HCT116 (cell line): Measurements from ENCODE around the gene EIF2A. TPM values are rescaled to one million over a fixed set of nuclear protein-coding genes. Genes with fewer than 3 reads are reported as not detected.

Source experiments
- ATAC-seq: fragments of 200-7000 bp; cut with Tn5 transposase; 2 replicates; pipeline ENCODE4 v1.9.1; 2020; ENCODE audit warnings: mild to moderate bottlenecking, moderate library complexity
- BruUV-seq: library from RNA; stranded (reverse); fragments of 400-500 nt; replicated peaks from 2 replicates; lab custom pipeline; 2021; lab: Mats Ljungman, UMichigan
- CTCF ChIA-PET: fragments of 300-600 bp; sonication (Branson Sonifier 250); formaldehyde crosslinking; loops from one replicate; lab custom pipeline; 2021; ENCODE audit warnings: antibody characterized with exemption; lab: Charles Lee
- POLR2A ChIA-PET: fragments of 300-600, 350-600 bp; sonication (Branson Sonifier 250); formaldehyde crosslinking; loops from one replicate; lab custom pipeline; 2021; ENCODE audit warnings: antibody characterized with exemption; lab: Charles Lee
- RAD21 ChIA-PET, 2 experiments: fragments of 300-600 bp; sonication (Branson Sonifier 250); formaldehyde crosslinking; loops; one replicate each; lab custom pipeline; 2023; ENCODE audit warnings: low total read pairs in 2 of 2; ENCODE audit not compliant: uncharacterized antibody in 2 of 2, unreplicated experiment in 2 of 2, low non-redundant PET in 1 of 2; lab: Charles Lee
- DNase-seq: peaks from one replicate; pipeline ENCODE4 v3.0.0-alpha.2; 2010; ENCODE audit warnings: low read depth, low spot score
- H2AFZ ChIP-seq: fragments of 200-600 bp; shearing (Covaris generic), sonication (generic); 2 replicates; pipeline ENCODE4 v1.6.1; 2017; ENCODE audit warnings: low read depth, mixed run types, mixed read lengths, antibody characterized with exemption, low read length; ENCODE audit not compliant: poor library complexity, severe bottlenecking
- H3K27ac ChIP-seq: 2 replicates; pipeline ENCODE4 v1.5.1; 2012; ENCODE audit warnings: low read depth, low read length
- H3K27me3 ChIP-seq: fragments of 200-600 bp; sonication (generic); 2 replicates; pipeline ENCODE4 v1.6.1; 2016; ENCODE audit warnings: mixed run types, low read length, mixed read lengths; ENCODE audit not compliant: insufficient read depth
- H3K36me3 ChIP-seq, 2 experiments: fragments of 200-500 bp in 1 of 2; fragments of 200-600 bp in 1 of 2; sonication (Bioruptor generic) in 1 of 2; sonication (generic) in 1 of 2; 2 replicates each; pipeline versions ENCODE4 v1.5.1 to v1.6.1; 2014 to 2016; ENCODE audit warnings: low read length in 2 of 2, inconsistent platforms in 1 of 2, mixed read lengths in 1 of 2, mixed run types in 1 of 2; ENCODE audit not compliant: insufficient read depth in 2 of 2, control insufficient read depth in 1 of 2
- H3K4me1 ChIP-seq, 2 experiments: fragments of 200-600 bp in 1 of 2; sonication (generic) in 1 of 2; 2 replicates each; pipeline versions ENCODE4 v1.5.1 to v1.6.1; 2012 to 2017; ENCODE audit warnings: low read length in 2 of 2, inconsistent platforms in 1 of 2, mild to moderate bottlenecking in 1 of 2, mixed read lengths in 1 of 2, mixed run types in 1 of 2, moderate library complexity in 1 of 2; ENCODE audit not compliant: insufficient read depth in 2 of 2, control insufficient read depth in 1 of 2
- H3K4me2 ChIP-seq: fragments of 200-600 bp; sonication (generic); 2 replicates; pipeline ENCODE4 v1.6.1; 2017; ENCODE audit warnings: mixed run types, low read length, mixed read lengths
- H3K4me3 ChIP-seq, 2 experiments: fragments of 200-600 bp in 1 of 2; sonication (generic) in 1 of 2; replicated peaks in 1 of 2; 2 replicates each; pipeline ENCODE4 v1.5.1; 2011 to 2016; ENCODE audit warnings: low read length in 2 of 2, control low read depth in 1 of 2, low read depth in 1 of 2, mild to moderate bottlenecking in 1 of 2, mixed read lengths in 1 of 2, mixed run types in 1 of 2
- H3K79me2 ChIP-seq: fragments of 200-600 bp; sonication (generic); 2 replicates; pipeline ENCODE4 v1.6.1; 2017; ENCODE audit warnings: mild to moderate bottlenecking, mixed run types, low read length, moderate library complexity, mixed read lengths; ENCODE audit not compliant: insufficient read depth
- H3K9ac ChIP-seq: fragments of 200-600 bp; sonication (generic); 2 replicates; pipeline ENCODE4 v1.6.1; 2016; ENCODE audit warnings: low read length, mixed read lengths
- H3K9me2 ChIP-seq: fragments of 200-600 bp; sonication (generic), shearing (Covaris generic); 2 replicates; pipeline ENCODE4 v1.6.1; 2017; ENCODE audit warnings: mixed run types, mild to moderate bottlenecking, moderate library complexity; ENCODE audit not compliant: insufficient read depth
- H3K9me3 ChIP-seq, 2 experiments: fragments of 200-500 bp in 1 of 2; fragments of 200-600 bp in 1 of 2; sonication (Bioruptor generic) in 1 of 2; sonication (generic) in 1 of 2; 2 replicates each; pipeline ENCODE4 v1.6.1; 2014 to 2017; ENCODE audit warnings: low read length in 2 of 2, mixed read lengths in 2 of 2, inconsistent platforms in 1 of 2, low read depth in 1 of 2, mild to moderate bottlenecking in 1 of 2, mixed run types in 1 of 2, moderate library complexity in 1 of 2; ENCODE audit not compliant: control insufficient read depth in 1 of 2, insufficient read depth in 1 of 2
- H4K20me1 ChIP-seq: fragments of 200-600 bp; sonication (generic), shearing (Covaris generic); 2 replicates; pipeline ENCODE4 v1.6.1; 2017; ENCODE audit warnings: mixed run types, mild to moderate bottlenecking, moderate library complexity; ENCODE audit not compliant: insufficient read depth
- ELF1 ChIP-seq: IDR thresholded peaks from 2 replicates; pipeline ENCODE4 v1.6.1; 2012; ENCODE audit warnings: low read depth, borderline replicate concordance
- RAD21 ChIP-seq: IDR thresholded peaks from 2 replicates; pipeline ENCODE4 v1.6.1; 2012; ENCODE audit warnings: low read depth, mild to moderate bottlenecking
- intact Hi-C: fragments of 100-400 bp; cut with micrococcal nuclease; formaldehyde crosslinking; loops from 2 replicates; pipeline ENCODE4 v1.10.0; 2022
- total RNA-seq: library from RNA; stranded (reverse); gene quantifications from one replicate; pipeline ENCODE4 v1.2.1, GENCODE V29; 2021; ENCODE audit not compliant: unreplicated experiment
- TF ChIP-seq, protein P1 (sequence below), 3 experiments: fragments of 200-600 bp in 1 of 3; sonication (generic) in 1 of 3; IDR thresholded peaks in 2 of 3; conservative IDR thresholded peaks in 1 of 3; 2 replicates each; pipeline ENCODE4 v1.5.1; 2012 to 2017; ENCODE audit warnings: low read depth in 2 of 3, low read length in 2 of 3, antibody characterized with exemption in 1 of 3, borderline replicate concordance in 1 of 3, control low read depth in 1 of 3, mild to moderate bottlenecking in 1 of 3, mixed read lengths in 1 of 3, mixed run types in 1 of 3, moderate library complexity in 1 of 3; ENCODE audit not compliant: insufficient read depth in 1 of 3
- TF ChIP-seq, protein P2 (sequence below): IDR thresholded peaks from 2 replicates; pipeline ENCODE4 v1.6.1; 2011; ENCODE audit warnings: mild to moderate bottlenecking, low read length, moderate library complexity; ENCODE audit not compliant: insufficient replicate concordance; ENCODE audit errors: extremely low read depth

EIF2A gene
- total RNA-seq, 1 experiment from 2014 or later, result 126 TPM

DNA sequence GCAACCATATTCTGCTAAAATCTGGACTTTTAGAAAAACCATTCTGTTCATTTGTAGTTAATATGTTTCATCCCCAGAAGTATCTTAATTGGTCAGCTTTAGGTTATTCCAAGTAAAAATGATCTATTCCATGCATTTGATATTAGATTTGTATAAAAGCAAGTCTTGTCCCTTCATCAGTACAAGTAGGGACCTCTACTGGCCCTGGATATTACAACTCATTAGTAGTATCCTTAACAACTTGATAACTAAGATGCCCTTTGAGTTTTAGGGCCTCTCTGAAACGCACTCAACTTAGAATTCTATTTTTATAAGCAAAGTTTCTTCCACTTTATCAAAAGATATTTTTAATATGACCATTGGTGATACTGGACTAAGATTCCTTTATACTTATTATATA is 31.3 kb downstream of the EIF2A start:
- ATAC-seq, result 0 out of 2 replicates have a peak, but pooled peaks have one; percentile 44

More for the DNA sequence above, 31.3 kb downstream of the EIF2A start:
- no peak overlapping the region for H3K9ac ChIP-seq
- CTCF ChIA-PET, result no interaction called here
- RAD21 ChIA-PET, result no interaction called here
- no peak overlapping the region for H3K27ac ChIP-seq
- peaks cover 68% of the 10 kb centered on the region for H3K79me2 ChIP-seq
- H3K4me3 ChIP-seq, result no peak overlapping the region
- intact Hi-C loops, result no loop called here
- 0 out of 2 replicates have a peak, but pooled peaks cover 2% of the 10 kb centered on the region for H4K20me1 ChIP-seq
- no peaks in the 10 kb centered on the region for H3K4me1 ChIP-seq
- H2AFZ ChIP-seq, result no peak overlapping the region
- H3K36me3 ChIP-seq, result peaks cover 29% of the 10 kb centered on the region in 2 experiments
- H3K4me2 ChIP-seq, result no peak overlapping the region
- TF ChIP-seq, protein P1, sequence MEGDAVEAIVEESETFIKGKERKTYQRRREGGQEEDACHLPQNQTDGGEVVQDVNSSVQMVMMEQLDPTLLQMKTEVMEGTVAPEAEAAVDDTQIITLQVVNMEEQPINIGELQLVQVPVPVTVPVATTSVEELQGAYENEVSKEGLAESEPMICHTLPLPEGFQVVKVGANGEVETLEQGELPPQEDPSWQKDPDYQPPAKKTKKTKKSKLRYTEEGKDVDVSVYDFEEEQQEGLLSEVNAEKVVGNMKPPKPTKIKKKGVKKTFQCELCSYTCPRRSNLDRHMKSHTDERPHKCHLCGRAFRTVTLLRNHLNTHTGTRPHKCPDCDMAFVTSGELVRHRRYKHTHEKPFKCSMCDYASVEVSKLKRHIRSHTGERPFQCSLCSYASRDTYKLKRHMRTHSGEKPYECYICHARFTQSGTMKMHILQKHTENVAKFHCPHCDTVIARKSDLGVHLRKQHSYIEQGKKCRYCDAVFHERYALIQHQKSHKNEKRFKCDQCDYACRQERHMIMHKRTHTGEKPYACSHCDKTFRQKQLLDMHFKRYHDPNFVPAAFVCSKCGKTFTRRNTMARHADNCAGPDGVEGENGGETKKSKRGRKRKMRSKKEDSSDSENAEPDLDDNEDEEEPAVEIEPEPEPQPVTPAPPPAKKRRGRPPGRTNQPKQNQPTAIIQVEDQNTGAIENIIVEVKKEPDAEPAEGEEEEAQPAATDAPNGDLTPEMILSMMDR (IDR thresholded peaks at IDR 0.05 in 2 of 3, conservative IDR thresholded peaks at IDR 0.05 in 1 of 3; ENCODE audit: borderline replicate concordance in 1 of 3, insufficient read depth in 1 of 3, low read depth in 2 of 3, low read length in 2 of 3), result 0 out of 6 replicates have a peak, but pooled peaks of 1 of the 3 experiments have one; percentile 10
- TF ChIP-seq, protein P2, sequence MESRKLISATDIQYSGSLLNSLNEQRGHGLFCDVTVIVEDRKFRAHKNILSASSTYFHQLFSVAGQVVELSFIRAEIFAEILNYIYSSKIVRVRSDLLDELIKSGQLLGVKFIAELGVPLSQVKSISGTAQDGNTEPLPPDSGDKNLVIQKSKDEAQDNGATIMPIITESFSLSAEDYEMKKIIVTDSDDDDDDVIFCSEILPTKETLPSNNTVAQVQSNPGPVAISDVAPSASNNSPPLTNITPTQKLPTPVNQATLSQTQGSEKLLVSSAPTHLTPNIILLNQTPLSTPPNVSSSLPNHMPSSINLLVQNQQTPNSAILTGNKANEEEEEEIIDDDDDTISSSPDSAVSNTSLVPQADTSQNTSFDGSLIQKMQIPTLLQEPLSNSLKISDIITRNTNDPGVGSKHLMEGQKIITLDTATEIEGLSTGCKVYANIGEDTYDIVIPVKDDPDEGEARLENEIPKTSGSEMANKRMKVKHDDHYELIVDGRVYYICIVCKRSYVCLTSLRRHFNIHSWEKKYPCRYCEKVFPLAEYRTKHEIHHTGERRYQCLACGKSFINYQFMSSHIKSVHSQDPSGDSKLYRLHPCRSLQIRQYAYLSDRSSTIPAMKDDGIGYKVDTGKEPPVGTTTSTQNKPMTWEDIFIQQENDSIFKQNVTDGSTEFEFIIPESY, result no peak
- TF ChIP-seq RAD21, result no peak
- no peak for TF ChIP-seq ELF1
- no peak for DNase-seq
- POLR2A ChIA-PET, result no interaction called here
- H3K9me3 ChIP-seq, result no peaks in the 10 kb centered on the region
- no peaks in the 10 kb centered on the region for H3K27me3 ChIP-seq
- no peaks in the 10 kb centered on the region for H3K9me2 ChIP-seq
- no TSS peak for BruUV-seq
